HG03039 (cell line): ENCODE results near the gene PFDN5.
"Not testable (repeated sequence)": the region's sequence is repeated elsewhere in the genome, so short reads cannot be mapped to it uniquely, and the experiment has no call there.

Experiments used
- ATAC-seq: cut with Tn5 transposase; IDR thresholded peaks from one replicate; pipeline ENCODE4 v1.9.1; 2021; ENCODE audit warnings: mild to moderate bottlenecking, moderate library complexity; ENCODE audit not compliant: unreplicated experiment

Gene PFDN5

DNA sequence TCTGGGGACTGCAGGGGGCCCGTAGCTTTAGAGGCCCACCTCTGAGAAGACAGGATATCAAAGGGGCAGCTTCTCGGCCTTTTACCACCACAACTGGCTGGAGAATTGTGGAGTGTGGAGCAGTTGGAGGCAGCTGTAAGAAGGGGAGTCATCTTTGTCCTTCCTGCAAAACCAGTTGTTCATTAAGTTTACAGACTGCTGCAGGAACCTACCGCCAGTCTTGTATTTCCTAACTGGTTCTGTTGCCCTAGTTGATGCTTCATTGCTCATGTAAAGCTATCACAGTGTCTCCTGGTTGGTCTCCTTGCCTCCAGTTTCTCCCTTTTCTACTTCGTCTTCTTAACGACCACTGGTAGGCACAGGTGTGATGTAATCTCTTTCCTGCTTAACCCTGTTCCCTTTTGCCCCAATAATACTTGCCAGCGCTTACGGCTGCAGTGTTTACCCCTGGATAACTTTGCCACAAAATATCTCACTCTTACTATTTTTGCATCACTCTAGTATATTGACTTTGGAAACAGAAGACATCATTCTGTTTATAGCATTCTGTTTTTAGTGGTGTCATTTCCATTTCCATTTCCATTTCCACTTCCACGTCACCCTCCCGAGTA is 15.3 kb upstream of the PFDN5 start:
- ATAC-seq = no peak

DNA sequence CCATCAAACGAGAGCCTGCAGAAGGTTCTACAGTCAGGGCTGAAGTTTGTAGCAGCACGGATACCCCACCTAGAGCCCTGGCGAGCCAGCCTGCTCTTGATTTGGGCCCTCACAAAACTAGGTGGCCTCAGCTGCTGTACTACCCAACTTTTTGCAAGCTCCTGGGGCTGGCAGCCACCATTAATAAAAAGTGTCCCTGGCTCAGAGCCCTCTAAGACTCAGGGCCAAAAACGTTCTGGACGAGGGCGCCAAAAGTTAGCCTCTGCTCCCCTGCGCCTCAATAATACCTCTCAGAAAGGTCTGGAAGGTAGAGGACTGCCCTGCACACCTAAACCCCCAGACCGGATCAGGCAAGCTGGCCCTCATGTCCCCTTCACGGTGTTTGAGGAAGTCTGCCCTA is 8.9 kb upstream of the PFDN5 start:
- ATAC-seq = no peak

DNA sequence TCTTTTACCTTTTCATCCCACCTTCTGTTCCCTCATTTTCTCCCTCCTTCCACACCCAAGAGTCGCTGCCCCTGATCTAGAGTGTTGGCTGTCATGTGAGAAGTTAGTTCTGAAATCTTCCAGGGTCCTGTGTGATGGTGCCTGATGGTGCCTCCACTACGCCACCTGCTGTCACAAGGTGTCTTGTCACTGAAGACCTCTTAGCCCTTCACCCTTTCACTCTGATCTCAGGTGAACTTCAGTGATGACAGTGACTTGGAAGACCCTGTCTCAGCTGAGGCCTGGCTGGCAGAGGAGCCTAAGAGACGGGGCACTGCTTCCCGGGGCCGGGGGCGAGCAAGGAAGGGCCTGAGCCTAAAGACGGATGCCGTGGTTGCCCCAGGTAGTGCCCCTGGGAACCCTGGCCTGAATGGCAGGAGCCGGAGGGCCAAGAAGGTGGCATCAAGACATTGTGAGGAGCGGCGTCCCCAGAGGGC is 7.6 kb upstream of the PFDN5 start:
- ATAC-seq = no peak

DNA sequence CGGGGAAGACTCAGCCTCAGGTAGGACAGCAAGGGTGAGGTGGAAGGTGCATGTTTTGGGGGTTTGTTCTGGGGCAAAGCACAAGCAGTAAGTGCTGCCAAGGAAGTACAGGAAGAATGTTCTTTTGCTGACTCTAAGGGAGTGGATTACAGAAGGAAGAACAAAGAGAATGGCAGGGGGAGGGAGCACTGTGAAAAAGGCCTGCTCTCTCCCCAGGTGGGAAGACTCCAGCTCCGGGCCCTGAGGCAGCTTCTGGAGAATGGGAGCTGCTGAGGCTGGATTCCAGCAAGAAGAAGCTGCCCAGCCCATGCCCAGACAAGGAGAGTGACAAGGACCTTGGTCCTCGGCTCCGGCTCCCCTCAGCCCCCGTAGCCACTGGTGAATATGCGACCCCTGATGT is 7.0 kb upstream of the PFDN5 start:
- ATAC-seq = no peak

DNA sequence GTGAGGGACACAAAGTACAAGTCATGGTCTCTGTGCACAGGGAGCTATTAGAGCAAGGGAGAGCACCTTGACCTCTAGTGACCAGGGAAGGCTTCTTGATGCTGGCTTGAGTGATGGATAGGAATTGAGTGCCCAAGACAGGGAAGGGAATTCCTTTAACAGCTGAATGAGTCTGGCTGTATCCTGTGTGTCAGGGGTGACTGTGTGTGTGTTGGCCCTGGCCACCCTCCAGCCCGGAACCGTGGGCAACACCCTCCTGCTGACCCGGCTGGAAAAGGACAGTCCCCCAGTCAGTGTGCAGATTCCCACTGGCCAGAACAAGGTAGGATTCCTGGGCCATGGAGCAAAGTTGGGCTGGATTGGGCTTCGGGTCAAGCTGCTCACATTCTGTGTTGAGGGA is 5.5 kb upstream of the PFDN5 start:
- no peak for ATAC-seq

DNA sequence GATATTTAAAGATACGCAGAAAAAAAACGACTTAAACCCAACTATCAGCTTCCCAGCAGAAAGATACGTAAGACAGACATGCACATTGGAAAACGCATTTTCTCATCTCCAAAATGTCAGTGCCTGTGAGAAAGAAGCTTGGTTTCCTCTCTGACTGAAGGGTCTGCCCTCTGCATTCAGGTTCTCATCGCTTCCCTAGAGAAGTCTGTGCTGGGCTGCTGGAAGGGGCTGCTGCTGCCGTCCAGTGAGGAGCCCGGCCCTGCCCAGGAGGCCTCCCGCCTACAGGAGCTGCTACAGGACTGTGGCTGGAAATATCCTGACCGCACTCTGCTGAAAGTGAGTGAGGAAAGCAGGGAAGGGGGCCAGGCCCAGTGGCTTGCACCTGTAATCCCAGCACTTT is 4.7 kb upstream of the PFDN5 start:
- no peak for ATAC-seq

DNA sequence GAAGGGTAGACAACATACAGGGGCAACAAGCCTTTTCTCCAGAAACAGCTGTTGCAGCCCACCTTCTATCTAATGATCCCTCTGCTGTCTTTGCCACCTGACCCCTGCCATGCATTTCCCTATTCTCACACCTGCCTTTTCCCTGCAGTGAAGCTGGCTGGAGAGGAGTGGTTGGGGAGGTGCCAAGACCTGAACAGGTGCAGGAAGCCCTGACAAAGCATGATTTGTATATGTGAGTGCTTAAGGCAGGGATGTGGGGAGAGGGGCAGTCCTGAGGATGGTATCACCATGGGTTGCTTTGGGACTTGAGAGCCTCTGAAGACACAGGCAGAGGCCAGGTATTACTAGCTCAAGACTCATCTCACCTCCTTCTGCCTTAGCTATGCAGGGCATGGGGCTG is 2.9 kb upstream of the PFDN5 start:
- no peak for ATAC-seq

DNA sequence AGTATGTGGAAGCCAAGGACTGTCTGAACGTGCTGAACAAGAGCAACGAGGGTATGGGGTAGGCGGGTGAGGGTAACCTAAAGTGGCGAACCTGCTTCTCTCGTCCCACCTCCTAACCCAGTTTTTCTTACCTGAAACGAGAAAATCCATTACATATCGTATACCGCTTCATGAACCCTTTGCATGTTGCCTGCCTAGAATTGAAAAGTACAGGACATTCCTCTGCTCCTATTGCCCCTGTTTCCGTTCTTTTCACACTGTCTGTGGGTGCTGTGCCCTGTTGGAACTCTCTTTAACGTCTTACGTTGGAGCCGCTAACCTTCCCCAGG is 513 bp downstream of the PFDN5 start:
- ATAC-seq = no peak

DNA sequence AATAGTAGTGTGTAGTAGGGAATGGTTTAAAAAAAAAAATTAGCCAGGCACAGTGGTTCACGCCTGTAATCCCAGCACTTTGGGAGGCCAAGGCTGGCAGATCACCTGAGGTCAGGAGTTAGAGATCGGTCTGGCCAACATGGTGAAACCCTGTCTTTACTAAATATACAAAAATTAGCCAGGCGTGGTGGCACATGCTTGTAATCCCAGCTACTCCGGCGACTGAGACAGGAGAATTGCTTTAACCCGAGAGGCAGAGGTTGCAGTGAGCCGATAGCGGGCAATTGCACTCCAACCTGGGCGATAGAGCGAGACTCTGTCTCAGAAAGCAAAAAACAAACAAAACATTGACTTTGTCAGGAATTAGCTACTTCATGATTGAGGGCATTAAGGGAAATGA is 1.8 kb downstream of the PFDN5 start:
- not testable (repeated sequence) for ATAC-seq

DNA sequence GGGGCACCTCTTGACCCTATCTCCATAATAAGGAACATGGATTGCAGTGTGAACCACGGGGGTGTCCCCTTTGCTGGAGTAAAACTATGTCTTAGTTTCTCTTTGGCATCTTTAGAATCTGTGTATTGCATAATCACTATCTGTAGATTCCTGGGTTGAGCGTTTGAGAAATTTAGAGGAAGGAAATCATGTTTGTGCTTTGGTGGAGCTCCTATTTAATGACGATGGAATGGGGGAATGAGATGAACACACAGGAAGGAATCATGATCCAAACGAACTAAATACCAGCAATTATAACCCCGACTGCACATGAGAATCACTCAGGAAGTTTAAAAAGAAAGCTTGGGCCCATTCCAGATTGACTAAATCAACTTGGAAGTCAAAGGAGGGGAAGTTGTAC is 2.8 kb downstream of the PFDN5 start:
- ATAC-seq = no peak

DNA sequence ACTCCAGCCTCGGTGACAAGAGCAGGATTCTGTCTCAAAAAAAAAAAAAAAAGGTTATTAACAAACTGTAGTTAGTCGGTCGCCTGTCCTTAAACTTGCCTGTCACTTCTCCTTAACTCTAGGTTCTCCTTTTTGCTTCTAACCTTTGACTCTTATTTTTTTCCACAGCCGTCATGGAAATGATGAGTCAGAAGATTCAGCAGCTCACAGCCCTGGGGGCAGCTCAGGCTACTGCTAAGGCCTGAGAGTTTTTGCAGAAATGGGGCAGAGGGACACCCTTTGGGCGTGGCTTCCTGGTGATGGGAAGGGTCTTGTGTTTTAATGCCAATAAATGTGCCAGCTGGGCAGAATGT is 3.7 kb downstream of the PFDN5 start:
- no peak for ATAC-seq

DNA sequence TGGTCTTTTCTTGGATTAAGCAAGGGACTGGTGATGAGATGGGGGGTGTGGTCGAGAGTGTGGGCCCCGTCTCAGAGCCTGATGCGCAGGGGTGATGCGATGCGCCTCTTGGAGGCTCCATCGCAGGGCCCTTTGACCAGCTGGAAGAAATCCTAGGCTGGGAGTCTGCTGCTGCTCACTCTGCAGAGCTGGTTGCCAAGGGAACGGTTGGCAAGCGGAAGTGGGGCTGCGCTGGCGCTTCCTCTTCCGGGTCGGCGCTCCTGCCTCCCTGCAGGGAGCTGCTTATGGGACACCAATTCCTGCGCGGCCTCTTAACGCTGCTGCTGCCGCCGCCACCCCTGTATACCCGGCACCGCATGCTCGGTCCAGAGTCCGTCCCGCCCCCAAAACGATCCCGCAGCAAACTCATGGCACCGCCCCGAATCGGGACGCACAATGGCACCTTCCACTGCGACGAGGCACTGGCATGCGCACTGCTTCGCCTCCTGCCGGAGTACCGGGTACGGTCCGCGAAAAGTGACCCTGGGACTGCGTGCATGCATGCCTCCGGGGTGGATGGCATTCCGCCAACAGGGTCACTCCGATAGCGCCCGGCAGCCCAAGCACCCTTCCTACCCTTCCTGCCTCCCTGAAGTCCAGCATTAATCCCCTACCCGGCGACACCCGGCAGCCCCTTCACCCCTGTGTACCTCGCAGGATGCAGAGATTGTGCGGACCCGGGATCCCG is 4.3 kb downstream of the PFDN5 start, which contains the start of gene MYG1:
TSS of gene MYG1 (plus strand) at position 242 of the 727 bp plus-strand sequence. CDS start at position 285, 43 bp downstream.
- ATAC-seq = peak; percentile 56

DNA sequence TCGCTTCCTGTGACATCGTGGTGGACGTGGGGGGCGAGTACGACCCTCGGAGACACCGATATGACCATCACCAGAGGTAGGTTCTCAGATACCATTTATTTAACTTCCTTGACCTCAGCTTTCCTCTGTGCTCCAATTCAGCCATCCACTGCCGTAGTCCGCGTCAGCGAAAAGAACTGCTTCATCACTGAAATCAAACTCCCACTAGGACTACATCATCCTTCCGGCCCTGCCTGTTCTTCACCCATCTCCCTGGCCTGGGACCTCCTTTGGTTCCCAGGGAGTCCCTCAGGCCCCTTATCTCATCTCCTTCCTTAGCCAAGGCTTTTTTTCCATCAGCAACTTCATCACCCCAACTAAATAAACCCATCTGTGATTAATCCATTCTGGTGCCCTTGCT is 4.8 kb downstream of the PFDN5 start:
- no peak for ATAC-seq

DNA sequence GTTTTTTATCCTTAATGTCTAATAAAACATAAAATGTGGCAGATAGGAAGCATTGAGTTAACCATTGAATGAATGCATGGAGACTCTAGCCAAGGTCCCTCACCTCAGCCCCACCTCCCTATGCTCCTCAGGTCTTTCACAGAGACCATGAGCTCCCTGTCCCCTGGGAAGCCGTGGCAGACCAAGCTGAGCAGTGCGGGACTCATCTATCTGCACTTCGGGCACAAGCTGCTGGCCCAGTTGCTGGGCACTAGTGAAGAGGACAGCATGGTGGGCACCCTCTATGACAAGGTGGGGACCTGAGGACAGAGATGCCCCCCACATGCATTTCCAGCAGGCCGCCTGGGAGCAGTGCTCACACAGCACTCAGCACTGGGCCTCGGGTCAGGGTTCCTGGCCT is 7.6 kb downstream of the PFDN5 start:
- no peak for ATAC-seq

DNA sequence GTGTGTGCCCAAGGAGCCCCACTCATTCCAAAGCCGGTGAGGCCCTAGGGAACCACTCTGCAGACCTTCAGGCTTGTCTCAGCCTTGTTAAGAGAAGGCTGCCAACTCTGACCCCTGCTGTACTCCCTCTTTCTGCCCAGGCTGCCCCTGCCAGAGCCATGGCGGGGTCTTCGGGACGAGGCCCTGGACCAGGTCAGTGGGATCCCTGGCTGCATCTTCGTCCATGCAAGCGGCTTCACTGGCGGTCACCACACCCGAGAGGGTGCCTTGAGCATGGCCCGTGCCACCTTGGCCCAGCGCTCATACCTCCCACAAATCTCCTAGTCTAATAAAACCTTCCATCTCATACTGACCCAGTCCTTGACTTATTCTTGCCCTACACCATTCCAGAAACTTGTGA is 11.5 kb downstream of the PFDN5 start:
- no peak for ATAC-seq

DNA sequence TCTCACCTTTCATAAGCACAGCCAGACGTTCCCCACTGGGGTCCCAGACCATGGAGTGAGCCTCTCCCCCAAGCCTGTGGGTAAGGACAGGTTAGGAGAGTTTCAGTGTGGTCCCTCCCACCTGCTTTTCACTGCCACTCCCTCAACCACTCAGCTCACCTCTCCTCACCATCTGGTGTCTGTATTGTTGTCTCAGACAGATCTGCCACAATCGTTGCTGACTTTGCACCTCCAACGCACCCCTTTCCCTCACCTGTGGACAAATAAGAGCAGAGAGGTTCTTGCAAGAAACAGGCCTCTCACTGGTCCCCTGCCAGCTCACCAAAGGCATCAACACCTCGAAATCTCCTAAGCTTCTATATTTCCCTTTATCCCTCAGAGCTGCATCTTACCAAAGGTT is 12.9 kb downstream of the PFDN5 start:
- ATAC-seq = no peak

DNA sequence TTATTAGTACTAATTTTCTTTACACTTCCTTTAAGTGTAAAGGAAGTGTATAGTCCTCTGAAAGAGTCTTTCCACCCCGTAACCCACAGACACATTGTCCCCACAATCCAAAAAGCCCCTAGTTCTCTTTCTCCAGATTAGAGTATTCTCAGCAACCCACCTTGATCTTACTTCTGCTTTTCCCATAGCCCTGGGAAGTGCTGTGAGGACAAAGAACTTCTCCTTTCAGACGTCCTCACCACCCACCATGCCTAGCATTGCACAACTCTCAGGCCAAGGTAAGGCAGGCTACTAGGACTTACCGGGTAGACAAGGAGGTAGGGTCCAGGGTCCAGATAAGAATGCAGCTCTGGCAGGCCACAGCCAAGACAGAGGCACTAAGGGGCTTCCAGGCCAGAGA is 18.7 kb downstream of the PFDN5 start:
- no peak for ATAC-seq

DNA sequence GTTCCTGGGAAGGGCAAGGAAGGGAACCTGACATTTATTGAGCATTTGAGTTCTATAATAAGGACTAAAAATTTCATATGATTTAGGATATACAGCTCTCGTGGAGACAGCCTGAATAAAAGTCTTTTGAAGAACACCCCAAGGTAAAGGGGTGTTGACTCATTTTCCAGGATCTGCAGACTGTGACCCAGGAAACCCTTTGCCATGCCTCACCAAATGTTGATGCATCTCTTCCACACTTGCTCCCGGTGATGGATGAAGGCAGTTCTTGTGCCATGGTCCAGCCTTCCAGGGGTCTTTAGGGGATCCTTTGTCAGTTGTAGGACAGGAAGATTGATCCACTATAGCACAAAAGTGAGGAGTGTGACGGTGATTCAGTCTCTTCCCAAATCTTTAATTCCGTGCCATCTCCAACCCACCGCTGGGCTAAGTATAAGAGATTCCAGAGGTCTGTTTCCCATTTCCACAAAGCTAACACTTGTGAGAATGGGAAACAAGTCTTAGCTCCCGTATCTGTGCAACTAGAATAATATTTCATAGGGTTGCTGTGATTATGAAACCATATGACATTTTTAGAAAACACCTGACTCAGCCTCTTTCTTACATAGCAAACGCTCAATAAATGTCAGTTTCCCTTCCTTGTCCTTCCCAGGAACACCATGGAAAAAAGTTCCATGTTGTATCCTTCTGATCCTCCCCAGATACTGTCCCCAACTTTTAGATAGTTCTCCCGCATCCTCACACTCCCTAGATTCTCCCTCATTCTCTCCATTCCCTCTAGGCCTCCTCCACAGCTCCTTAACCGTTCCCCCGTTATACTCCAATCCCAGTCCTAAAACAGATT is 25.2 kb downstream of the PFDN5 start:
- ATAC-seq = no peak

DNA sequence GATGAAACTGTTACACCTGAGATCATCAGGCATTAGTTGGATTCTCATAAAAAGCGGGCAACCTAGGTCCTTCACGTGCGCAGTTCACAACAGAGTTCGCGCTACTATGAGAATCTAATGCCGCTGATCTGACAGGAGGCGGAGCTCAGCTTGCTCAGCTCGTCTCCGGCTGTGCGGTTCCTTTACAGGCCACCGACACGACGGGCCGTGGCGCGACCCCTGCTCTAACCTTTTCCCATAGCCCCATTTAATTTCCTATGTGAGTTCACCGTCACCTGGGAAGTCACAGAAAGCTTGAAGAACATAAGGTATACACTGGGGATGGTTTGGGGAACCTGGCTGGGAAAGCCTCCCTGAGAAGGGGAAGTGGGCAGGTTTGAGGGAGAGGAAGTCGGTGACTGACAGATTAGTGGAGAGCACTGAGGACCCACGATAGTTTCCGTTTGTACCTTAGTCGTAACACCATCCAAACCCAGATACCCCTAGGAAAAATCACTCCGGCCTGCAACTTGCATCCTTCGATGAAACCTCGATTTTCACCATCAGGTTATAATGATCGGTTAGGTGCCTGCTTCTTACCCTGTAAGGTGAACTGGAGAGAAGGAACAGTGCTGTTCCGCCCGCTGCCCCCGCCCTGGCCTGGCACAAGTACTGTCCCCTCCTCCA is 28.9 kb downstream of the PFDN5 start:
- ATAC-seq = no peak

DNA sequence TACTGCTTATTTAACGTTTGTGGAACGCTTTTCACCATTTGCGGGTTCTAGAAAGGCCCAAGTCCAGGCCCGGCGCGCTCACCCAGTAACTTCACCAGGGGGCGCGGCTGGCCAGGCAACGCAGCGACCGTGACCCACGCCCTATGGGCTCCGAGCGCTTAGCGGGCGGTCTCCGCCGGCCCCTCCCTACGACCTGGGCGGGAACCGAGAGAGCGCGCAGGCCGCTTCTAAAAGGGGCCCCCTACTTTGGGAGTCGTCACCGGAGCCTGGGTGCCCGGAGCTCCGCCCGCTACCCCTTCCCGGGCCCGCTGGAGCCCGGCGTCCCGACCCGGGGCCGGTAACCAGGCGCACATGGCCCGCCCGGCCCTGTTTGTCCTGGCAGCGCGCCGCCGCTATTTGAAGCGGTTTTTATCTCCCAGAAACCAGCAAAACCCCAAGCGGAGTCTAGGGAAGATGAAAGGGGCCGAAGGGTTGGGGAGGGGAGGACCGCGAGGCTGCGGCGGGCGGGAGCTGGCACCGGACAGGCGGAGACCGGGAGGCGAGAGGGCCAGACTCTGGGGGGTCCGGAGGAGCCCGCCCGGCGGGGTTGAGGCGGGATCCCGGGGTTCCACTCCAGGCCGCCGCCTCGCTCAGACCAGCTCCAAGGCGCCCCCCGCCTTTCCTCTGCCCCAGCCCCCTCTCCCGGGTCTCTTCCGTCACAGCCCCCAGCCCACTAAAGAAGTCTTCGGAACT is 29.6 kb downstream of the PFDN5 start:
- peak; percentile 41 for ATAC-seq
